PFSK-1 (cell line): ENCODE measurements around the gene MT1F.

Source experiments
- POLR2AphosphoS5 ChIP-seq: IDR thresholded peaks from 2 replicates; pipeline ENCODE4 v1.6.1; 2012; ENCODE audit warnings: low read depth, mild to moderate bottlenecking, control low read depth, low read length, moderate library complexity
- REST ChIP-seq, 2 experiments: IDR thresholded peaks; 2 replicates each; pipeline versions ENCODE4 v1.6.1 to v1.8.0; 2011 to 2012; ENCODE audit warnings: low read depth in 2 of 2, low read length in 2 of 2, control low read depth in 1 of 2, inconsistent platforms in 1 of 2, mild to moderate bottlenecking in 1 of 2, moderate library complexity in 1 of 2; ENCODE audit not compliant: insufficient read depth in 1 of 2
- SIN3A ChIP-seq: IDR thresholded peaks from 2 replicates; pipeline ENCODE4 v1.6.1; 2012; ENCODE audit warnings: mild to moderate bottlenecking, low read length, moderate library complexity, borderline replicate concordance; ENCODE audit not compliant: insufficient read depth
- TAF1 ChIP-seq: IDR thresholded peaks from 2 replicates; pipeline ENCODE4 v1.6.1; 2012; ENCODE audit warnings: low read length, control low read depth, borderline replicate concordance; ENCODE audit not compliant: insufficient read depth

- TF ChIP-seq POLR2AphosphoS5 (no peak), TAF1 (no peak), REST (IDR thresholded peaks at IDR 0.05; ENCODE audit: insufficient read depth in 1 of 2, low read depth in 2 of 2, low read length in 2 of 2) (no peak), SIN3A (no peak)
These were observed 8.5 kb upstream of the MT1F start for GRCh38 chr16:56649271-56649670.
